ENCODE measurements around the gene DXO.
"Not testable (repeated sequence)": the region's sequence is repeated elsewhere in the genome, so short reads cannot be mapped to it uniquely, and the experiment has no call there.

Gene DXO

DNA sequence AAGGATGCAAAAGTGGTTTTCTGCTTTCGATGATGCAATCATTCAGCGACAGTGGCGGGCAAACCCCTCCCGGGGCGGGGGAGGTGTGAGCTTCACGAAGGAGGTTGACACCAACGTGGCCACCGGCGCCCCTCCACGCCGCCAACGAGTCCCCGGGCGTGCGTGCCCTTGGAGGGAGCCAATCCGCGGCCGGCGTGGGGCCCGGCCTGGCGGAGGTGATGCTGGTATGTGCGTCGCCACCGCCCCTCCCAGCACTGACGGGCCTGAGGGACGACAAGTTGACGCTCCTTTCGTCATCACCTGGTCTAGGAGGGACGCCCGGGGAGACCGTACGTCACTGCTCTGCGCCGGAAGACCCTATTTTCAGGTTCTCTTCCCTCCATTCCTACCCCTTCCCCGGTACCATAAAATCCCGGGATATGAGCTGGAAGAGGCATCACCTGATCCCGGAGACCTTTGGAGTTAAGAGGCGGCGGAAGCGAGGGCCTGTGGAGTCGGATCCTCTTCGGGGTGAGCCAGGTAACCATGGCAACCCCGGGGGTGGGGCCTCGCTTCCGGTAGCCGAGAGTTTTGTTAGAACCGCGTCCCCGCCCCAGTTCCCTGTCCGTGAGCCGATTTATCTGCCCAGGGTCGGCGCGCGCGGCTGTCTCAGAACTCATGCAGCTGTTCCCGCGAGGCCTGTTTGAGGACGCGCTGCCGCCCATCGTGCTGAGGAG is at the start of gene DXO:
DXO (minus strand) TSS at position 146 of the 716 bp plus-strand sequence. CDS start 463 bp downstream, outside the sequence.
- Histone ChIP-seq H3K27me3 (ENCODE audit: control insufficient read depth in 1 of 2, insufficient read depth in 2 of 2, low read length in 2 of 2) (no peaks in the 10 kb centered on the region), H3K9me3 (ENCODE audit: control insufficient read depth in 1 of 2, low read length in 2 of 2) (no peaks in the 10 kb centered on the region), H3K27ac (ENCODE audit: low read depth, low read length) (peak within 1 kb of the TSS; percentile 99), H3K9ac (ENCODE audit: low read depth in 1 of 2, low read length in 2 of 2) (peak within 1 kb of the TSS; percentile 94 to 96), H3K4me3 (ENCODE audit: low read depth in 1 of 2, low read length in 2 of 2) (peak within 1 kb of the TSS; percentile 90 to 93), H3K4me1 (ENCODE audit: control insufficient read depth in 1 of 2, insufficient read depth in 2 of 2, low read length in 2 of 2) (peaks cover 24 to 29% of the 10 kb centered on the region in 2 donors), H3K36me3 (ENCODE audit: control insufficient read depth in 1 of 2, insufficient read depth in 2 of 2, low read length in 2 of 2) (peaks cover 18 to 34% of the 10 kb centered on the region in 2 donors)

- H3K4me1 ChIP-seq (ENCODE audit: control insufficient read depth in 1 of 2, insufficient read depth in 2 of 2, low read length in 2 of 2); H3K9me3 ChIP-seq (ENCODE audit: control insufficient read depth in 1 of 2, low read length in 2 of 2); H3K4me3 ChIP-seq (ENCODE audit: low read depth in 1 of 2, low read length in 2 of 2); H3K27me3 ChIP-seq (ENCODE audit: control insufficient read depth in 1 of 2, insufficient read depth in 2 of 2, low read length in 2 of 2); H3K36me3 ChIP-seq (ENCODE audit: control insufficient read depth in 1 of 2, insufficient read depth in 2 of 2, low read length in 2 of 2); H3K9ac ChIP-seq (ENCODE audit: low read depth in 1 of 2, low read length in 2 of 2); H3K27ac ChIP-seq (ENCODE audit: low read depth, low read length): not testable (repeated sequence)
Measured at GRCh38 chr6:32014547-32014946, 42.6 kb upstream of the DXO start, which contains the start of gene C4B. C4B (plus strand) TSS chr6:32014795; CDS start chr6:32014846, 51 bp downstream.

GRCh38 chr6:32013738-32014137 is 41.8 kb upstream of the DXO start:
- not testable (repeated sequence) for H3K9ac ChIP-seq (ENCODE audit: low read depth in 1 of 2, low read length in 2 of 2); H3K27me3 ChIP-seq (ENCODE audit: control insufficient read depth in 1 of 2, insufficient read depth in 2 of 2, low read length in 2 of 2); H3K4me1 ChIP-seq (ENCODE audit: control insufficient read depth in 1 of 2, insufficient read depth in 2 of 2, low read length in 2 of 2); H3K9me3 ChIP-seq (ENCODE audit: control insufficient read depth in 1 of 2, low read length in 2 of 2); H3K36me3 ChIP-seq (ENCODE audit: control insufficient read depth in 1 of 2, insufficient read depth in 2 of 2, low read length in 2 of 2); H3K27ac ChIP-seq (ENCODE audit: low read depth, low read length); H3K4me3 ChIP-seq (ENCODE audit: low read depth in 1 of 2, low read length in 2 of 2)

- not testable (repeated sequence) for H3K4me3 ChIP-seq (ENCODE audit: low read depth in 1 of 2, low read length in 2 of 2); H3K9ac ChIP-seq (ENCODE audit: low read depth in 1 of 2, low read length in 2 of 2); H3K4me1 ChIP-seq (ENCODE audit: control insufficient read depth in 1 of 2, insufficient read depth in 2 of 2, low read length in 2 of 2); H3K27me3 ChIP-seq (ENCODE audit: control insufficient read depth in 1 of 2, insufficient read depth in 2 of 2, low read length in 2 of 2); H3K36me3 ChIP-seq (ENCODE audit: control insufficient read depth in 1 of 2, insufficient read depth in 2 of 2, low read length in 2 of 2); H3K27ac ChIP-seq (ENCODE audit: low read depth, low read length); H3K9me3 ChIP-seq (ENCODE audit: control insufficient read depth in 1 of 2, low read length in 2 of 2)
Measured at GRCh38 chr6:32012941-32013617, 41.1 kb upstream of the DXO start.

GRCh38 chr6:32010856-32011530 is 39.1 kb upstream of the DXO start:
- not testable (repeated sequence) for H3K9ac ChIP-seq (ENCODE audit: low read depth in 1 of 2, low read length in 2 of 2); H3K27ac ChIP-seq (ENCODE audit: low read depth, low read length); H3K4me3 ChIP-seq (ENCODE audit: low read depth in 1 of 2, low read length in 2 of 2); H3K27me3 ChIP-seq (ENCODE audit: control insufficient read depth in 1 of 2, insufficient read depth in 2 of 2, low read length in 2 of 2); H3K4me1 ChIP-seq (ENCODE audit: control insufficient read depth in 1 of 2, insufficient read depth in 2 of 2, low read length in 2 of 2); H3K9me3 ChIP-seq (ENCODE audit: control insufficient read depth in 1 of 2, low read length in 2 of 2); H3K36me3 ChIP-seq (ENCODE audit: control insufficient read depth in 1 of 2, insufficient read depth in 2 of 2, low read length in 2 of 2)

- not testable (repeated sequence) for H3K9me3 ChIP-seq (ENCODE audit: control insufficient read depth in 1 of 2, low read length in 2 of 2); H3K4me3 ChIP-seq (ENCODE audit: low read depth in 1 of 2, low read length in 2 of 2); H3K4me1 ChIP-seq (ENCODE audit: control insufficient read depth in 1 of 2, insufficient read depth in 2 of 2, low read length in 2 of 2); H3K27me3 ChIP-seq (ENCODE audit: control insufficient read depth in 1 of 2, insufficient read depth in 2 of 2, low read length in 2 of 2); H3K36me3 ChIP-seq (ENCODE audit: control insufficient read depth in 1 of 2, insufficient read depth in 2 of 2, low read length in 2 of 2); H3K9ac ChIP-seq (ENCODE audit: low read depth in 1 of 2, low read length in 2 of 2); H3K27ac ChIP-seq (ENCODE audit: low read depth, low read length)
Measured at GRCh38 chr6:32009537-32009936, 37.6 kb upstream of the DXO start.

- H3K36me3 ChIP-seq (ENCODE audit: control insufficient read depth in 1 of 2, insufficient read depth in 2 of 2, low read length in 2 of 2); H3K4me3 ChIP-seq (ENCODE audit: low read depth in 1 of 2, low read length in 2 of 2); H3K4me1 ChIP-seq (ENCODE audit: control insufficient read depth in 1 of 2, insufficient read depth in 2 of 2, low read length in 2 of 2); H3K9ac ChIP-seq (ENCODE audit: low read depth in 1 of 2, low read length in 2 of 2); H3K9me3 ChIP-seq (ENCODE audit: control insufficient read depth in 1 of 2, low read length in 2 of 2); H3K27ac ChIP-seq (ENCODE audit: low read depth, low read length); H3K27me3 ChIP-seq (ENCODE audit: control insufficient read depth in 1 of 2, insufficient read depth in 2 of 2, low read length in 2 of 2): not testable (repeated sequence)
Measured at GRCh38 chr6:32008616-32009015, 36.7 kb upstream of the DXO start.

- H3K27me3 ChIP-seq (ENCODE audit: control insufficient read depth in 1 of 2, insufficient read depth in 2 of 2, low read length in 2 of 2); H3K27ac ChIP-seq (ENCODE audit: low read depth, low read length); H3K4me1 ChIP-seq (ENCODE audit: control insufficient read depth in 1 of 2, insufficient read depth in 2 of 2, low read length in 2 of 2); H3K36me3 ChIP-seq (ENCODE audit: control insufficient read depth in 1 of 2, insufficient read depth in 2 of 2, low read length in 2 of 2); H3K9ac ChIP-seq (ENCODE audit: low read depth in 1 of 2, low read length in 2 of 2); H3K4me3 ChIP-seq (ENCODE audit: low read depth in 1 of 2, low read length in 2 of 2); H3K9me3 ChIP-seq (ENCODE audit: control insufficient read depth in 1 of 2, low read length in 2 of 2): not testable (repeated sequence)
Measured at GRCh38 chr6:32008037-32008436, 36.1 kb upstream of the DXO start.

GRCh38 chr6:32007086-32007485 is 35.1 kb upstream of the DXO start:
- not testable (repeated sequence) for H3K9me3 ChIP-seq (ENCODE audit: control insufficient read depth in 1 of 2, low read length in 2 of 2); H3K9ac ChIP-seq (ENCODE audit: low read depth in 1 of 2, low read length in 2 of 2)

DNA sequence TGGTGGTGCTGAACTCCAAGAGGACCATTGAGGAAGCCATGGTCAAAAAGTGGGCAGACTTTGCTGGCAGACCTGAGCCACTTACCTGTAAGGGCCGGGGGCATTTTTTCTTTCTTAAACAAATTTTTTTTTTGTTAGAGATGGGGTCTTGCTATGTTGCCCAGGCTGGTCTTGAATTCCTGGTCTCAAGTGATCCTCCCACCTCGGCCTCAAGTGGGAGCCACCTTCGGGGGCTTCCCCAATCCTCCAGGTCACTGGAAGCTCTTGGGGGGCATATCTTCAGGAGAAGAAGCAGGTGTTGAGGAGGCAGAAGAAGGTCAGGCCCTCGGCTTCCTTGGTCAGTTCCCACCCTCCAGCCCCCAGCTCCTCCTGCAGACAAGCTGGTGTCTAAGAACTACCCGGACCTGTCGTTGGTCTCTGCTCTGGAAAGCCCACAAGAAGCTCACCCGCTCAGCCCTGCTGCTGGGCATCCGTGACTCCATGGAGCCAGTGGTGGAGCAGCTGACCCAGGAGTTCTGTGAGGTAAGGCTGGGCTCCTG is 34.1 kb upstream of the DXO start:
- H3K27me3 ChIP-seq (ENCODE audit: control insufficient read depth in 1 of 2, insufficient read depth in 2 of 2, low read length in 2 of 2); H3K36me3 ChIP-seq (ENCODE audit: control insufficient read depth in 1 of 2, insufficient read depth in 2 of 2, low read length in 2 of 2); H3K27ac ChIP-seq (ENCODE audit: low read depth, low read length); H3K9ac ChIP-seq (ENCODE audit: low read depth in 1 of 2, low read length in 2 of 2); H3K9me3 ChIP-seq (ENCODE audit: control insufficient read depth in 1 of 2, low read length in 2 of 2); H3K4me3 ChIP-seq (ENCODE audit: low read depth in 1 of 2, low read length in 2 of 2); H3K4me1 ChIP-seq (ENCODE audit: control insufficient read depth in 1 of 2, insufficient read depth in 2 of 2, low read length in 2 of 2): not testable (repeated sequence)

More at GRCh38 chr6:32007086-32007485, 35.1 kb upstream of the DXO start:
- H3K27ac ChIP-seq (ENCODE audit: low read depth, low read length); H3K27me3 ChIP-seq (ENCODE audit: control insufficient read depth in 1 of 2, insufficient read depth in 2 of 2, low read length in 2 of 2); H3K36me3 ChIP-seq (ENCODE audit: control insufficient read depth in 1 of 2, insufficient read depth in 2 of 2, low read length in 2 of 2); H3K4me3 ChIP-seq (ENCODE audit: low read depth in 1 of 2, low read length in 2 of 2); H3K4me1 ChIP-seq (ENCODE audit: control insufficient read depth in 1 of 2, insufficient read depth in 2 of 2, low read length in 2 of 2): not testable (repeated sequence)
